PC-9 (cell line): ENCODE results near the gene GRID2. TPM values are rescaled to one million over a fixed set of nuclear protein-coding genes. Genes with fewer than 3 reads are reported as not detected.

Experiments
- BruUV-seq: library from RNA; stranded (reverse); fragments of 400-500 nt; replicated peaks from 2 replicates; lab custom pipeline; 2021; lab: Mats Ljungman, UMichigan
- CTCF ChIA-PET: fragments of 300-600 bp; sonication (Branson Sonifier 250); formaldehyde crosslinking; loops from one replicate; lab custom pipeline; 2022; ENCODE audit warnings: antibody characterized with exemption; lab: Charles Lee
- POLR2A ChIA-PET: fragments of 300-600 bp; sonication (Branson Sonifier 250); formaldehyde crosslinking; loops from one replicate; lab custom pipeline; 2022; ENCODE audit warnings: antibody characterized with exemption; ENCODE audit not compliant: unreplicated experiment; lab: Charles Lee
- DNase-seq, 2 experiments: peaks; one replicate each; pipeline versions ENCODE4 v3.0.0 to v3.0.0-alpha.2; 2015 to 2022; ENCODE audit warnings: mixed read lengths in 1 of 2
- H2AFZ ChIP-seq: fragments of 200-600 bp; sonication (generic); 2 replicates; pipeline ENCODE4 v1.8.1; 2017; ENCODE audit warnings: antibody characterized with exemption
- H3F3A ChIP-seq: fragments of 200-600 bp; sonication (generic); 2 replicates; pipeline ENCODE4 v1.8.1; 2017; ENCODE audit warnings: antibody characterized with exemption, mild to moderate bottlenecking, low read depth; ENCODE audit not compliant: insufficient read depth
- H3K27ac ChIP-seq: fragments of 200-600 bp; sonication (generic); 2 replicates; pipeline ENCODE4 v1.6.1; 2016; ENCODE audit warnings: mixed run types
- H3K27me3 ChIP-seq: fragments of 200-600 bp; sonication (generic); 2 replicates; pipeline ENCODE4 v1.6.1; 2016; ENCODE audit warnings: low read depth, mixed run types; ENCODE audit not compliant: insufficient read depth
- H3K36me3 ChIP-seq: fragments of 200-600 bp; sonication (generic); 2 replicates; pipeline ENCODE4 v1.6.1; 2016; ENCODE audit warnings: low read depth, mixed run types
- H3K4me1 ChIP-seq: fragments of 200-600 bp; sonication (generic); replicated peaks from 2 replicates; pipeline ENCODE4 v1.6.1; 2016; ENCODE audit warnings: mixed run types; ENCODE audit not compliant: insufficient read depth
- H3K4me2 ChIP-seq: fragments of 200-600 bp; sonication (generic); 2 replicates; pipeline ENCODE4 v1.6.1; 2017; ENCODE audit warnings: mixed run types
- H3K4me3 ChIP-seq: fragments of 200-600 bp; sonication (generic); 2 replicates; pipeline ENCODE4 v1.6.1; 2016; ENCODE audit warnings: mixed run types
- H3K79me2 ChIP-seq: fragments of 200-600 bp; sonication (generic); 2 replicates; pipeline ENCODE4 v1.6.1; 2017; ENCODE audit warnings: low read depth, mixed run types
- H3K9me2 ChIP-seq: fragments of 200-600 bp; sonication (generic); 2 replicates; pipeline ENCODE4 v1.8.1; 2017; ENCODE audit warnings: mild to moderate bottlenecking; ENCODE audit not compliant: insufficient read depth
- H3K9me3 ChIP-seq: fragments of 200-600 bp; sonication (generic); 2 replicates; pipeline ENCODE4 v1.8.1; 2016; ENCODE audit warnings: low read depth; ENCODE audit not compliant: insufficient read depth
- H4K20me1 ChIP-seq: fragments of 200-600 bp; sonication (generic); 2 replicates; pipeline ENCODE4 v1.8.1; 2017; ENCODE audit not compliant: insufficient read depth
- EZH2 ChIP-seq: fragments of 200-600 bp; sonication (generic); IDR thresholded peaks from 2 replicates; pipeline ENCODE4 v1.8.0; 2017; ENCODE audit warnings: antibody characterized with exemption, low read depth
- intact Hi-C: fragments of 100-400 bp; cut with micrococcal nuclease; formaldehyde crosslinking; loops from one replicate; pipeline ENCODE4 v1.10.0; 2022; ENCODE audit not compliant: unreplicated experiment
- total RNA-seq: library from RNA; stranded (reverse); gene quantifications from 2 replicates; pipeline ENCODE4 v1.2.3, GENCODE V29; 2021
- TF ChIP-seq, protein P1 (sequence below): fragments of 200-600 bp; sonication (generic); conservative IDR thresholded peaks from 2 replicates; pipeline ENCODE4 v1.6.1; 2017; ENCODE audit warnings: mixed run types, antibody characterized with exemption, mild to moderate bottlenecking, moderate library complexity

GRID2 gene
- total RNA-seq, 1 experiment from 2014 or later = not detected

DNA sequence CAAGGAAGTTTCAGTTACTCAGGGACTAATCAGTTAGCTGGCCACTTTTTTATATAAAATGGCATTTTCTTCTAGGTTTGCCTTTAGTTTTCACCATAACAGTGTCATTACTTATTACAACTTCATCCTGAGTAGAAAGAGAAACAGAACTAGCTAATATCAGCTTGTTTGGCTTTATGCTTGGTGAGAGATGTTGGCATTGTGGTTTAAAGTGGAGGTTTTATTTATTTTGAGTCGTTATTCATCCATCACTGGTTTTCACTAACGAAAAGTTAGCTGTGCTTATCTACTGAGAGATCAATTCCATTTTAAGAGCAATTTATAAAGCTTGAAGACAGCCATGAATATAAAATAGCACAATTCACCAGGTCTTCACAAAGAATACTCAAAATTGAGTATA, 714.5 kb downstream of the GRID2 start:
- POLR2A ChIA-PET = no interaction called here
- no TSS peak for BruUV-seq
- Histone ChIP-seq H3K27me3 (no peaks in the 10 kb centered on the region), H4K20me1 (no peaks in the 10 kb centered on the region), H3F3A (no peaks in the 10 kb centered on the region), H3K27ac (no peak overlapping the region), H3K4me3 (no peak overlapping the region), H2AFZ (no peak overlapping the region), H3K4me1 (no peaks in the 10 kb centered on the region), H3K9me2 (no peaks in the 10 kb centered on the region), H3K4me2 (no peak overlapping the region), H3K79me2 (no peaks in the 10 kb centered on the region), H3K9me3 (no peaks in the 10 kb centered on the region), H3K36me3 (no peaks in the 10 kb centered on the region)
- DNase-seq = no peak
- CTCF ChIA-PET = no interaction called here
- no peak for TF ChIP-seq EZH2
- TF ChIP-seq, protein P1, sequence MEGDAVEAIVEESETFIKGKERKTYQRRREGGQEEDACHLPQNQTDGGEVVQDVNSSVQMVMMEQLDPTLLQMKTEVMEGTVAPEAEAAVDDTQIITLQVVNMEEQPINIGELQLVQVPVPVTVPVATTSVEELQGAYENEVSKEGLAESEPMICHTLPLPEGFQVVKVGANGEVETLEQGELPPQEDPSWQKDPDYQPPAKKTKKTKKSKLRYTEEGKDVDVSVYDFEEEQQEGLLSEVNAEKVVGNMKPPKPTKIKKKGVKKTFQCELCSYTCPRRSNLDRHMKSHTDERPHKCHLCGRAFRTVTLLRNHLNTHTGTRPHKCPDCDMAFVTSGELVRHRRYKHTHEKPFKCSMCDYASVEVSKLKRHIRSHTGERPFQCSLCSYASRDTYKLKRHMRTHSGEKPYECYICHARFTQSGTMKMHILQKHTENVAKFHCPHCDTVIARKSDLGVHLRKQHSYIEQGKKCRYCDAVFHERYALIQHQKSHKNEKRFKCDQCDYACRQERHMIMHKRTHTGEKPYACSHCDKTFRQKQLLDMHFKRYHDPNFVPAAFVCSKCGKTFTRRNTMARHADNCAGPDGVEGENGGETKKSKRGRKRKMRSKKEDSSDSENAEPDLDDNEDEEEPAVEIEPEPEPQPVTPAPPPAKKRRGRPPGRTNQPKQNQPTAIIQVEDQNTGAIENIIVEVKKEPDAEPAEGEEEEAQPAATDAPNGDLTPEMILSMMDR = no peak
- intact Hi-C loops = no loop called here

DNA sequence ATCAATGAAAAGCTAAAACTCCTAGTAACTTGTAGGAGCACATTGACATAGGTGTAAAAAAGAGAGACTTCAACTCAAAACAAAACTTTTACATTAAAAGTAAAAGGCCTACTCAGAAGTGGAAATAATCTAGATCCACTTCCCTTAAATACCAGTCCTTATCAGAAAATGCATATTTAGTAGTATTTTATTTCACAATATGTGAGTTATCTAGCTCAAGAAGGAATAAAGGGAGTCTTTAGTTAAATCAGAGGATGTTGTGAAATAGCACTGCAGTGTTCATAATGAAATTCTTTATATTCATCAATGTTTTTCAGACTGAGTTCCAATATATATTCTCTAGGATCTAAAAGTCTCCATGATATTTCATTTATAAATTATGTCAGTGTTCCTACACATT, 715.0 kb downstream of the GRID2 start:
- H4K20me1 ChIP-seq = no peaks in the 10 kb centered on the region
- TF ChIP-seq EZH2 = no peak
- TF ChIP-seq, protein P1 = no peak
- POLR2A ChIA-PET = no interaction called here
- BruUV-seq = no TSS peak
- no peak overlapping the region for H3K27ac ChIP-seq
- H3K4me1 ChIP-seq = no peaks in the 10 kb centered on the region
- H3K9me3 ChIP-seq = no peaks in the 10 kb centered on the region
- H3K36me3 ChIP-seq = no peaks in the 10 kb centered on the region
- no peak for DNase-seq
- no peaks in the 10 kb centered on the region for H3K79me2 ChIP-seq
- intact Hi-C loops = no loop called here
- CTCF ChIA-PET = no interaction called here
- no peak overlapping the region for H3K4me2 ChIP-seq
- no peaks in the 10 kb centered on the region for H3F3A ChIP-seq
- no peak overlapping the region for H2AFZ ChIP-seq
- no peaks in the 10 kb centered on the region for H3K27me3 ChIP-seq
- no peak overlapping the region for H3K4me3 ChIP-seq
- H3K9me2 ChIP-seq = no peaks in the 10 kb centered on the region

DNA sequence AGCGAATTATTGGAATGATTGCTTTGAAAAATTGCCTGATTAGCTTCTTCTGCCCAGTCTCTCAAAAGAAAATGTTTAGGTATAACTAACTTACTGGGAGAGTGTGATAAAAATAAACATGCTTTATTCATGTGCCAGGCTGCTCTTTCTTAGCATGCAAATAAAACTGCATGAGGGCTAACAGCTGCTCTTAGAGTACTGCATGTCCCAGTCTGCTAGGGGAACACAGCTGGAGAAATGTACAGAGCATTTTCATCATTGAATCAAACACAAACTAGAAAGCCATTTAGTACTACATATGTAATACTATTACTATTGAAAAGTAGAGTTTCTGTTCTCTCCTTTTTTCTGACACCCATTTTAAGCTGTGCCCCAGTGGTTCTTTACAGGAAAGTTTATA, 726.0 kb downstream of the GRID2 start:
- Histone ChIP-seq H3K27ac (no peak overlapping the region), H3K79me2 (no peaks in the 10 kb centered on the region), H3K9me3 (no peaks in the 10 kb centered on the region), H3K4me2 (no peak overlapping the region), H3K4me3 (no peak overlapping the region), H3K36me3 (no peaks in the 10 kb centered on the region), H2AFZ (no peak overlapping the region), H3K9me2 (no peaks in the 10 kb centered on the region), H4K20me1 (no peaks in the 10 kb centered on the region), H3K27me3 (no peaks in the 10 kb centered on the region), H3F3A (no peaks in the 10 kb centered on the region), H3K4me1 (no peaks in the 10 kb centered on the region)
- no TSS peak for BruUV-seq
- CTCF ChIA-PET = no interaction called here
- intact Hi-C loops = no loop called here
- TF ChIP-seq EZH2 = no peak
- TF ChIP-seq, protein P1 = no peak
- POLR2A ChIA-PET = no interaction called here
- no peak for DNase-seq
